HUES64 (cell line): ENCODE results near the gene HMGCS2.

Experiments used
- H3K27ac ChIP-seq: 2 replicates; pipeline ENCODE4 v1.7.0; 2013; ENCODE audit warnings: low read depth, low read length, inconsistent platforms
- H3K27me3 ChIP-seq: 2 replicates; pipeline ENCODE4 v1.6.1; 2013; ENCODE audit warnings: mild to moderate bottlenecking, low read length; ENCODE audit not compliant: insufficient read depth
- H3K36me3 ChIP-seq: 2 replicates; pipeline ENCODE4 v1.6.1; 2013; ENCODE audit warnings: mild to moderate bottlenecking, low read length; ENCODE audit not compliant: insufficient read depth
- H3K4me1 ChIP-seq: 2 replicates; pipeline ENCODE4 v1.6.1; 2013; ENCODE audit warnings: mild to moderate bottlenecking, low read length, moderate library complexity; ENCODE audit not compliant: insufficient read depth
- H3K4me3 ChIP-seq: 2 replicates; pipeline ENCODE4 v1.5.1; 2013; ENCODE audit warnings: mild to moderate bottlenecking, low read length, moderate library complexity
- H3K9ac ChIP-seq: 2 replicates; pipeline ENCODE4 v1.6.1; 2013; ENCODE audit warnings: mild to moderate bottlenecking, low read depth, low read length
- H3K9me3 ChIP-seq: 2 replicates; pipeline ENCODE4 v1.6.1; 2013; ENCODE audit warnings: low read depth, low read length; ENCODE audit not compliant: insufficient read depth
- WGBS: fragments of 150-250, 120-280 bp; methylation state at CpG from one replicate; pipeline ENCODE4 v1.1.7; 2013; ENCODE audit warnings: missing lambda C conversion rate; 5-methylcytosine and 5-hydroxymethylcytosine counted together

Gene HMGCS2

DNA sequence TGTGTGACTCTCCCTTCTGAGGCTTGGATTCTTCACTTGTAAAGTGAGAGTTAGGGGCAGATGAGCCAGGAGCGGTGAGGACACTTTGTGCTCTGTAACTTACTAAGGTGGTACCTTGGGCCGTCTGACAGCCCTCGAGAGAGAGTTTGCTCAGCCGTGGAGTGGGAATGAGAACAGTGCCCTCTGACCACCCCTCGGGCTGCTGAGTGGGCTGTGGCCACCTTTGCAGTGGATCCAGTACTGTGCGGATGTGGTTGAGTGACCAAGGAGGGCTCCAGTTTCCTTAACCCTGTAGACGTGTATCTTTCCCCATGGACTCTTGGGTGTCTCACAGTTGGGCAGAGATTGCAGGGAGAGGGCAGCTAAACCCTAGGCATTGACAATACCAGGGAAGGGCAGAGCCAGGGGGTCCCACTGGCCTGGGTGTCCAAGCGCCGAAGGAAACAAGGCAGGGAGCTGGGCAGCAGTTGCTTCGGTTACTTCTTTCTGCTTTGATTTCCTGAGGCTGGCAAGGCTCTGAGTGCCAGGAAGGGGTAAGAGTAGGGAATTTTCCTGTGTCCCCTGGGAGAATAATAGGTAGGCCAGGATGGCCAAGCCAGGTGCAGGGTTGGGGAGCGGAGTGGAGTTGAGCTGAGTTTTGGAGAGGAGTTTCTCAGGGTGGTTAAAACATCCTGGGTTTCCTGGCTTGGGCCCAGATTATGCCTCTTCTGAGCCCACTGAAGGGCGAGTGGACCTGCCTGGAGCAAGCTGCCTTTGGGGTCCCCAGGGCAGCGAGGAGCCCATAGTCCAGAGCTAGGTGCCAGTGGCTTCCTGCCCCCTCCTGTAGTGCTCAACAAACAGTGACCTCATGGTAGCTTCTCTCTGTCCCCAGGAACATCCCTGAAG lies 27.6 kb downstream of the HMGCS2 start:
- WGBS: 94% methylated on average over 13 of the region's 13 CpGs
- Histone ChIP-seq H3K4me1 (peaks cover 3% of the 10 kb centered on the region; the same call in 1 of the 2 replicates), H3K36me3 (peaks cover 84% of the 10 kb centered on the region), H3K9ac (no peak overlapping the region), H3K27ac (no peak overlapping the region), H3K27me3 (no peaks in the 10 kb centered on the region), H3K9me3 (no peaks in the 10 kb centered on the region), H3K4me3 (no peak overlapping the region)

DNA sequence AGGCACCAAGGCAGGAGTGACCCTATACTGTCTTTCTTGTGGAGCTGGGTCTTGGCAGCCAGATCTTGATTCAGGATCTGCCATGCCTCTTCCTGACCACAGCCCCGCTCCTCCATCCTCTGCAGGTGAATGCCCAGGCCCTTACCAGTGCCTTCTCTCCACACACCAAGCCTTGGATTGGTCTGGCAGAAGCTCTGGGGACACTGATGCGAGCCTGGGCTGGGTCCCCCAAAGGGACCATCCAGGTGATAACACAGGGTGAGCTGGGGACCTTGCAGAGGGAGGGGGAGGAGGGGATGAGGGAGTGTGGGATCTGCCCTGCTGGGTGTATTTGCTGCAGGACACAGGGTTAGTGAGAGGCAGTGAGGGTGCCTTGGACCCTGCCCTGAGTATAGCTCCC lies 28.4 kb downstream of the HMGCS2 start:
- WGBS: 96% methylated on average over 2 of the region's 2 CpGs
- H3K27ac ChIP-seq: no peak overlapping the region
- H3K4me1 ChIP-seq: no peaks in the 10 kb centered on the region; the same call in 1 of the 2 replicates
- no peaks in the 10 kb centered on the region for H3K27me3 ChIP-seq
- H3K9me3 ChIP-seq: no peaks in the 10 kb centered on the region
- no peak overlapping the region for H3K4me3 ChIP-seq
- H3K36me3 ChIP-seq: peaks cover 92% of the 10 kb centered on the region
- no peak overlapping the region for H3K9ac ChIP-seq

DNA sequence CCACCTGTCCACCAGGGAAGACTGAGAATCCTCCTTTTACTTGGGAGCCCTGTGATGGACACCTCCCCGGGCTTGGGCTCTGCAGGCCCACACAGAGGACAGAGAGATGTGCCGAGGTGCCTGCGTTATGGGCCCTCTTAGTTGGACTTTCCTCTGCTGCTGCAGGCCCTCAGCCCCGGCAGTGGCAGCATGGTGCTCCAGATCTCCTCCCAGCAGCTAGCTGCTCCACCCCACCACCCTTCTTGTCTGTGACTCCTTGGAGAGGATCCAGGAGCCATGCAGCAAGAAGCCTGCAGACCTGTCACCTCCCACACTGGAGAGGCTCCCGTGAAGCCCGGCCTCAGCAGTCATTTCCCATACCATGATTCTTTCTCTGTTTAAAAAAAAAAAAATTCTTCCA lies 29.6 kb downstream of the HMGCS2 start:
- H3K4me1 ChIP-seq: no peaks in the 10 kb centered on the region
- no peaks in the 10 kb centered on the region for H3K9me3 ChIP-seq
- no peak overlapping the region for H3K9ac ChIP-seq
- 94% methylated on average over 6 of the region's 6 CpGs for WGBS
- no peak overlapping the region for H3K27ac ChIP-seq
- no peaks in the 10 kb centered on the region for H3K27me3 ChIP-seq
- peaks cover 98% of the 10 kb centered on the region for H3K36me3 ChIP-seq
- H3K4me3 ChIP-seq: no peak overlapping the region

DNA sequence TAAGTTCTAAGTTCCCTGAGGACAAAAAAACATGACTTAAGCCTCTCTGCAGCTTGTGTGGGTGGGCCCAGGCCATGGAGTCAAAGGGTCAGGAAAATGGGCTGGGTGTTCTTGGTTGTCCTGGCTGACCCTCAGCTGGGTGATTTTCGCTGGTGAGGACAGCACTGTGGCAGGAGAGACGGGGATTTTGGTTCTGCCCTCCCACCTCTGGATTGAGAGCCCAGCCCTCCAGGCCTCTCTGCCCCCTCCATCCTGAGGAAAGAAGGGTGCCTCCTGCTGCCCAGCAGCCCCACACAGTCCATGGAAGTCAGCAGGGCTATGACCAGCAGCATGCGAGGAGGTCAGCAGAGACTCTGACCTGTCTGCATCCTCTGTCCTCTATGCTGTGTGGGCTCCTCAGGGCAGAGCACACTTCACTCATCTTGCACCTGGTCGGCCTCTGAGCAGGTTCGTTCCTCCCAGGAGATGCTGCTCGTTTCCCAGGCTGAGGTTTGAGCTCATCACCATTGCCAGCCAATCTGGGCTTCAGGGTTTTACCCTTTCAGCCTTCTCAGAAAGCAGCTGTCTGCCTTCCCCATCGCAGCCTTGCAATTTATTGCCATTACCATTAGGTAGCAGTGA lies 30.5 kb downstream of the HMGCS2 start:
- Histone ChIP-seq H3K4me1 (no peaks in the 10 kb centered on the region), H3K9ac (no peak overlapping the region), H3K36me3 (peaks cover 100% of the 10 kb centered on the region), H3K27ac (no peak overlapping the region), H3K27me3 (no peaks in the 10 kb centered on the region), H3K9me3 (no peaks in the 10 kb centered on the region), H3K4me3 (no peak overlapping the region)
- WGBS: 91% methylated on average over 7 of the region's 7 CpGs

DNA sequence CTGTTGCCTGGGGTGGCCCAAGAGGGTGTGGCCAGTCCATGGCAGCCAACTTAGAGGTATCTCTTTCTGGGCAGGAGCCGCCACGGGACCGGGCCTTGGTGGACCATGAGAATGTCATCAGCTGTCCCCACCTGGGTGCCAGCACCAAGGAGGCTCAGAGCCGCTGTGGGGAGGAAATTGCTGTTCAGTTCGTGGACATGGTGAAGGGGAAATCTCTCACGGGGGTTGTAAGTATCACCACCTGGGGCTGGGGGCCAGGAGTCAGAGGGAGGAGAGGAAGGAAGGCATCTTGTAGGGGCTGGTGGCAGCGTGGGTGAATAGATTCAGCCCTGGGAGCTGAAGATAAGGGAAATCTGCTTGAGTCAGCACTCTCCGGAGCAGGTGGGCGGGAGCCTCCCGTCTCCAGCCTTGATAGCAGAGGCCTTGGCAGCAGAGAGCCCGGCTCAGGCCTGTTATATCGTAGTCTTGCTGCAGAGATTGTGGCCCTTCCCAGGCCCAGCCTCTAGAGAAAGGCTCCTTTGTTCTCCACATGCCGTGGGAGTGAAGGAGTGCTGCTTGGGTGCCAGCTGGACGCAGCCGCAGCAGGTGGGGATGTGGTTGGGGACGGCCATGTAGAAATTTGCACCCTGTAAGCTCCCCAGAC lies 31.5 kb downstream of the HMGCS2 start:
- H3K4me1 ChIP-seq: no peaks in the 10 kb centered on the region
- peaks cover 100% of the 10 kb centered on the region for H3K36me3 ChIP-seq
- no peak overlapping the region for H3K9ac ChIP-seq
- no peak overlapping the region for H3K27ac ChIP-seq
- no peak overlapping the region for H3K4me3 ChIP-seq
- no peaks in the 10 kb centered on the region for H3K9me3 ChIP-seq
- WGBS: 87% methylated on average over 16 of the region's 16 CpGs
- H3K27me3 ChIP-seq: no peaks in the 10 kb centered on the region

DNA sequence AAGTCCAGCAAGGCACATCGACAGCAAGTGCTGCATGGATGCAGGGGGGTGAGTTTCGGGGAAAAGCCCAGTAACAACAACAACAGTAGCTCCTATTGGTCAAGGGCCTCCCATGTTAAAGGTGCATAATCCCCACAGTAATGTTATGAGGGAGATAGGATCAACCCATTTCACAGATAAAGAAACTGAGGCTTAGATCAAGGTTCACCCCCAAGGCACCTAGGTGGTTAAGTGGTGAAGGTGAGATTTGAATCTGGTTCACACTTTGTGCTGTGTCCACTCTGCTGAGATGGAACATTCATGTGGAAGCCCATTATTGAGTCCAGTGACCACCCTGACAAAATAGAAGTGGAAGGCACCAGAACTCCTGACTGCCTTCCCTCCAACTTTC lies 32.1 kb downstream of the HMGCS2 start:
- H3K4me3 ChIP-seq: no peak overlapping the region
- H3K27ac ChIP-seq: no peak overlapping the region
- H3K9me3 ChIP-seq: no peaks in the 10 kb centered on the region
- no peak overlapping the region for H3K9ac ChIP-seq
- H3K27me3 ChIP-seq: no peaks in the 10 kb centered on the region
- no peaks in the 10 kb centered on the region for H3K4me1 ChIP-seq
- 91% methylated on average over 2 of the region's 2 CpGs for WGBS
- H3K36me3 ChIP-seq: peaks cover 100% of the 10 kb centered on the region

DNA sequence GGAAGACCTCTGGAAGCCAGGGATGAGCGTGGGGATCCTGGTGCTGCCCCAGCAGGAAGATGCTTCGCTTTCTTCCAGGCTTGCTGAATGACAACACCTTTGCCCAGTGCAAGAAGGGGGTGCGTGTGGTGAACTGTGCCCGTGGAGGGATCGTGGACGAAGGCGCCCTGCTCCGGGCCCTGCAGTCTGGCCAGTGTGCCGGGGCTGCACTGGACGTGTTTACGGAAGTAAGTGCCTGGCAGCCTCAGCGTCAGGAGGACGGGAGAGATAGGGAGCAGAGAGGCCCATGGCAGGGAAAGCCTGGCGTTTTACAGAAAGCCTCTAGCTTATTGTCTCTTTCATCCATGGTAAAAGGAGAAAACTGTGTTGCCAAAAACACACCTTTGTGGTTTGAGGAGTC lies 33.5 kb downstream of the HMGCS2 start:
- Histone ChIP-seq H3K9ac (no peak overlapping the region; the same call in 1 of the 2 replicates), H3K4me1 (no peaks in the 10 kb centered on the region), H3K4me3 (no peak overlapping the region), H3K36me3 (peaks cover 100% of the 10 kb centered on the region), H3K27ac (no peak overlapping the region), H3K9me3 (no peaks in the 10 kb centered on the region), H3K27me3 (no peaks in the 10 kb centered on the region)
- WGBS: 94% methylated on average over 14 of the region's 14 CpGs

DNA sequence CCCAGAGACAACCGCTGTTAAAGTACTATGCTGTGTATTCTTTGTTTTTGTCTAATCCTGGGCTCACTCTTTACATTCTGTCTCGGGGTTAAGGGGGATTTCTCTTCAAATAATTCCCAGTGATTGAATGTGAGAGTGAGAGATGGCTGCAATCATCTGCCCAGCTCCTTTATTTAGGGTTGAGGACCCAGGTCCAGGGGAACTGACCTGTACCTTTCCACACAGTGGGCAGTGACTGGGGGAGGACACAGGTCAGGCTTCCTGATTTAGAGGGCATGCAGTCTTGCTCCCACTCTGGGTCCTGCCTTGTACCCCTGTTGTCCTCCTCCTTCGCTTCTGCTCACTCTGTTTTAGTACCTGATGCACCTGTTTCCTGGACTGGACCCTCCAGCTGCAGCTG lies 35.0 kb downstream of the HMGCS2 start:
- no peak overlapping the region for H3K4me3 ChIP-seq
- H3K27me3 ChIP-seq: no peaks in the 10 kb centered on the region
- H3K9ac ChIP-seq: no peak overlapping the region
- H3K9me3 ChIP-seq: no peaks in the 10 kb centered on the region
- peaks cover 100% of the 10 kb centered on the region for H3K36me3 ChIP-seq
- H3K27ac ChIP-seq: no peak overlapping the region
- WGBS: 97% methylated on average over 3 of the region's 3 CpGs
- no peaks in the 10 kb centered on the region for H3K4me1 ChIP-seq

DNA sequence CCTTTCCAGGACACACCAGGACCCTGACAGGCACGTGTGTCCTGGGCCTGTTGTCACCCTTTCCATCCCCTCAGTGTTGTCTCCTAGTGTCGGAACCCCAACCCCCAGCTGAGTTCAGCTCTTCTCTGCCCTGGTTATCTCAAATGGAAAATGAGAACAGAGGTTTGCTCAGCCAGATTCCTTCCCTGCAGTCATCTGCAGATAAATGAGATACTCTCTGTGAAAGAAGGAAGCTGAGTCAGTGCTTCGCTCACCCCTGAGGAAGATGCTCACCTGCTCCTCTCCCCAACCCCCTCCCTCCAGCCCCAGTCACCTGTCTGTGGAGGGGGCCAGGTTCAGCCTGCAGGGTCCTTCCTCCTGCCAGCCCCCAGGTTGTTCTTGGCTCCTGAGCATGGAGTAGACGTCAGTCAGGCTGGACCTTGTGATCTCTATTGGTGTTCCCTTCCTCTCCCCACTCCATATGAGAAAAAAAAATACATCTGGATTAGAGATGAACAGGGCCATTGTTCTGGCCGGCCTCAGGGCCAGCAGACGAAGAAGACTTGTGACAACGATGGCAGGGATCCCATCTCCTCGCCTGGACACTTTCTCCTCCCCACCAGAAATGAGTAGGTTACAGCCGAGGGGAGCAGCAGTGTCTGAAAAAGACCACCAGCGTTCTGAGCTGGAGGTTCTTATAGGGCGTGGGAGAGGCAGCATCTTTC lies 36.1 kb downstream of the HMGCS2 start:
- Histone ChIP-seq H3K4me1 (0 out of 2 replicates have a peak, but pooled peaks cover 2% of the 10 kb centered on the region), H3K27ac (no peak overlapping the region), H3K4me3 (no peak overlapping the region), H3K36me3 (peaks cover 100% of the 10 kb centered on the region), H3K9ac (no peak overlapping the region), H3K27me3 (no peaks in the 10 kb centered on the region), H3K9me3 (no peaks in the 10 kb centered on the region)
- WGBS: 90% methylated on average over 11 of the region's 11 CpGs

DNA sequence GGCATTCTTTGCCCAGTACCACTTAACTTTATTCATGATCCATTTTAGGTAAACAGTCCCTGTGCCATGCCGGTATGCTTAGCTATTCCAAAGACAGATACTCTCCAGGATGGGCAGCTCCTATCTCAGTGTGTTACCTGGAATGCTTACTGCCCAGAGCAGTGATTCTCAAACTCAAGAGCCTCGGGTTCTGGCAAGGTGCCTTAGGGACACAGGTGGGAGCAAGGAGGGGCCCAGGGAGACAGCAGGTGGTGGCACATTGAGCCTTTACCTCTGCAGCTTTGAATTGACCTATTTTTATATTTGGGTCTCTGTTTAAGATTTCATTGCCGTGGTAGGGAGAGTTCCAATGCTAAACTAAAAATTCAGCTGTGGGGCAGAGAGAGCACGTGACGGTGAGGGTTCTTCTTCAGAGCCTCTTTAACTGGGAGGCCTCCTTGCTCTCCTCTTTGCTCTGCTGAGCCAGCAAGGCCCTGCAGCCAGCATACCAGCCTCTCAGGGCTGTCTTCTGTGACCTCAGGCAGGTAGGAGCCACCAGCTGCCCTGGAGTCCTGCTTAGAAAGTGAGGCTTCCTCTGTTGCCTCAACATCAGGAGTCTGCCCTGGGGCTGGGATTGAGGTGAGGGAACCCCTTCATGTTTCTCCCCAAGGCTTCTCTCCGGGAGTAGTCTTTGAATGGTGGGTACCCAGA lies 36.8 kb downstream of the HMGCS2 start:
- H3K36me3 ChIP-seq: peaks cover 98% of the 10 kb centered on the region
- H3K27me3 ChIP-seq: no peaks in the 10 kb centered on the region
- no peaks in the 10 kb centered on the region for H3K9me3 ChIP-seq
- H3K4me3 ChIP-seq: no peak overlapping the region
- no peak overlapping the region for H3K27ac ChIP-seq
- 92% methylated on average over 6 of the region's 6 CpGs for WGBS
- 0 out of 2 replicates have a peak, but pooled peaks cover 2% of the 10 kb centered on the region for H3K4me1 ChIP-seq
- H3K9ac ChIP-seq: no peak overlapping the region
